HG03025 (cell line): Measurements from ENCODE around the gene ZCCHC9.
A peak's percentile ranks its signal among the peaks of the same experiment; 100 is the strongest.
"Not testable (repeated sequence)": the region's sequence is repeated elsewhere in the genome, so short reads cannot be mapped to it uniquely, and the experiment has no call there.

ENCODE experiments used
- ATAC-seq: cut with Tn5 transposase; IDR thresholded peaks from one replicate; pipeline ENCODE4 v1.9.1; 2021; ENCODE audit warnings: mild to moderate bottlenecking, moderate library complexity; ENCODE audit not compliant: unreplicated experiment, low FRiP score

Gene ZCCHC9, protein sequence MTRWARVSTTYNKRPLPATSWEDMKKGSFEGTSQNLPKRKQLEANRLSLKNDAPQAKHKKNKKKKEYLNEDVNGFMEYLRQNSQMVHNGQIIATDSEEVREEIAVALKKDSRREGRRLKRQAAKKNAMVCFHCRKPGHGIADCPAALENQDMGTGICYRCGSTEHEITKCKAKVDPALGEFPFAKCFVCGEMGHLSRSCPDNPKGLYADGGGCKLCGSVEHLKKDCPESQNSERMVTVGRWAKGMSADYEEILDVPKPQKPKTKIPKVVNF

DNA sequence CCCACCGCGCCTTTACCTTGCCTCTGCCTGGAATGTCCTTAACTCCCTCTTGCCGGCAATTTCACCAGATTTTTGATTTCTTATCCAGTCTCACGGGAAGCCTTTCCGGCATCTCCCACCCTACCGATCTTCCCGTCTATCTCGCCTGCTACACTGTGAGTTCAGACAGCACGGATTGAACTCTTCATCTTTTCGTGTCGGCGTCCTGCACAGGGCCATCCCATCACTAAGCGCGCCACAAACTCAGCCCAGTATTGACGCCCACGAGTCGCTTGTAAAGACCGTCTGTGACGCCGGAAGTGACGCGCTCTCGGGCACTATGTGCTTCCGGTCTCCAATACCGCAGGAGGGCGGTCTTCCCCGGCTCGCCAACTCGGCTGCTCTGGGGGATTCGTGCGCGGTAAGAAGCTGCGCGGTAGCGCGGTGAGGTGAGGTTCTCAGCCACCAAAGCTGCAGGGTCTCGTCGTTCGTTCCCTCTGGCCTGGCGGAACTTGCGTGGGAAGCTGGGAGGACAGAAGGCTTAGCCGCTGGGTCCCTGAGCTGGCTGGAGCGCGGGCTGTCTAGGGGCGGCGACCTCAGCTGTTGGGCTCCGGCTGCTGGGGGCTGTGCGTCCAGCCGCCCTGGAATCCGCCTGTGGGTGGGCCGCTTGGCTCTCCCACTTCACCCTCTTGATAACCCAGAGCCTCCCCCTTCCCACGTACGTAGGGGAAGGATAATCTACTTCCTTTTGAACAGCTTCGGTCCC is at the start of gene ZCCHC9:
Gene ZCCHC9 (plus strand): TSS at position 317 of the 745 bp plus-strand sequence. CDS start 3,171 bp downstream, outside the sequence.
- peak; percentile 96 for ATAC-seq

- ATAC-seq: no peak
These were observed 49.5 kb upstream of the ZCCHC9 start for GRCh38 chr5:81251922-81252321.

- no peak for ATAC-seq
These were observed 48.5 kb upstream of the ZCCHC9 start for GRCh38 chr5:81252904-81253303.

GRCh38 chr5:81253875-81254274 is 47.5 kb upstream of the ZCCHC9 start:
- ATAC-seq: no peak

DNA sequence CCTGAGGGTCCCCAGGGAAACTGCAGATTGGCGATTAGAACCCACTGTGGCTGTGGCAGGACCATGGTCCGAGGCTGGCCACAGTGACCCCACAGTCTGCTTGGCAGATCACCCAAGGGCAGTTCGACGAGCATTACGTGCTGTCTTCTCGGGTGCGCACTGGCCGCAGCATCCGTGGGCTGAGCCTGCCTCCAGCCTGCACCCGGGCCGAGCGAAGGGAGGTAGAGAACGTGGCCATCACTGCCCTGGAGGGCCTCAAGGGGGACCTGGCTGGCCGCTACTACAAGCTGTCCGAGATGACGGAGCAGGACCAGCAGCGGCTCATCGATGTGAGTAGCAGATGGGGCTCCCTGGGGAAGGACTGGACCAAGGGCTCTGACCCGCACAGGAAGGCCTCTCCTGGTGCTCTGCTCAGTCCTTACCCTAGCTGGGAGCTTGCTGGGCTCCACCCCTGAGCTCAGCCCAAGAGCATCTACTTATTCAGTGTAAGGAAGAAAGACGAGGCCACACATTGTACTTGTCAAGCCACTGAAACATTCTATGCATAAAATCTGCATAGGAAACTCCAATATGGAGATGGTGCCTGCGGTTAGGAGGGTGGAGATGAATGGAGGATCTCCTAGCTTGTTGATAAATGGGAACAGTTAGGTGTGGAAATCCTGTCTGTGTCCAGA is 46.4 kb upstream of the ZCCHC9 start:
- no peak for ATAC-seq

GRCh38 chr5:81256766-81257165 is 44.6 kb upstream of the ZCCHC9 start:
- ATAC-seq: no peak

- ATAC-seq: not testable (repeated sequence)
These were observed 38.6 kb upstream of the ZCCHC9 start for GRCh38 chr5:81262796-81263195.

DNA sequence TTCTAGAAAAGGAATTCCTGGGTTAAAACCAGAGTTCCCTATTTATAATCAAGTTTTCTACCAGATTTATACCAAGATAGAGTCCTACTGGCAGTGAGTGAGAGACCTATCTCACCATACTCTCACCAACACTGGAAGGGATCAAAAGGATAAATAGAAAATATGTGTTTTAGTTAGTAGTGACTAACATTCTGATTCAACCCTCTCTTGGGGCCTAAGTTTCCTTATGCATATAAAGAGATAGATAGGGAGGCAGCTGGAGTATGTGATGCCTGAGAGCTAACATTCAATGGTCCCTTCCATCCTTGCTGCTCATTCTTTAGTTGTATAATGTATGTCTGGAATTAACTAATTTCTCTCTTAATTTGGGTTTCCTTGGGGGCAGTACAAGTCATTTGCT is 36.3 kb upstream of the ZCCHC9 start:
- no peak for ATAC-seq

DNA sequence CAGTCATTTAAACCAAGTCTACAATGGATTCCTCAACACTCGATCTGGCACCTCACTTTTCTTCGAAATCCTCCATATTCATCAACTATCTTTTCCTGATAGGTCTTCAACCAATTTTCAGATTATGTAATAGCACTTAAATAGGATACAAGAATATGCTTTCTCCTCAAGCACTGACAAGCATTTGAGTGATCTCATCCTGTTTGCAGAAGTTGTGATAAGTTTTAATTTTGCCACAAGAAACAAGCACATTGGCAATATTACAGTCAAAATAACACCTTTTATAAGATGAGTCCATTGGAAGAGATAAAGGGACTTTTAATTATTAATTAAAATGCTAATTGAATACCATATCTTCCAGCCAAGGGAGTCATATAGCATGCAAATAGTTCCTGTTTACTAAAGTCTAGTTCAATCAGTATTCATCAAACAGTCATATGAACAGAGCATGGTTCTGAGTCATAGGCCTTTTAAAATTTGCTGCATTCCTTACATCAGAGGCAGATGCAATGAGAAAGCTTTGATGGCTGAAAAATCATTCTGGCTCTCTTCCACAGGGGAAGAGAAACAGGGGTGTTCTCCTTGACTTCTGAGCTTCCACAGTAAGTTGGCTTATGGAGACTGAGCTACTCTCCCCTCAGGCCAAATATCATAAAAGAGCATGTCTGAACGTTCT is 32.7 kb upstream of the ZCCHC9 start:
- no peak for ATAC-seq

GRCh38 chr5:81269751-81270393 is 31.5 kb upstream of the ZCCHC9 start:
- no peak for ATAC-seq

GRCh38 chr5:81270394-81271027 is 30.9 kb upstream of the ZCCHC9 start:
- not testable (repeated sequence) for ATAC-seq

GRCh38 chr5:81283976-81284375 is 17.4 kb upstream of the ZCCHC9 start:
- no peak for ATAC-seq

DNA sequence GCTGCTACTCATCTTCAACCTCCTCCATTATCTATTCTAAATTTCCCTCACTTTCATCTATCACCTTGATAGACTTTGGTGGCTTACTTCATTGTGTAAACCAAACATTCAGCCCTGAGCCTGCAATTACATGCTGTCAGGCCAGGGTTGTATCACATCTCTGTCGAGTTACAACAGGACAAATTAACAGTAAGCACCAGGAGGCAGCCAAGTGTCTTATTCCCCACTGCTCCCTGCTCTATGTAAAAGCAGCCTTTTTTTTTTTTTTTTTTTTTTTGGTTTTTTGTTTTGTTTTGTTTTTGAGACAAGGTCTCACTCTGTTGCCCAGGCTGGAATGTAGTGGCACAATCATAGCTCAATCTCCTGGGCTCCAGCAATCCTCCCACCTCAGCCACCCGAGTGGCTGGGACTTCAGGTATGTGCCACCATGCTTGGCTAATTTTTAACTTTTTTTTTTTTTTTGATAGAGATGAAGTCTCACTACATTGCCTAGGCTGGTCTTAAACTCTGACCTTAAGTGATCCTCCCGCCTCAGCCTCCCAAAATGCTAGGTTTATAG is 15.2 kb upstream of the ZCCHC9 start:
- ATAC-seq: no peak

- no peak for ATAC-seq
These were observed 13.4 kb upstream of the ZCCHC9 start for GRCh38 chr5:81288021-81288433.

DNA sequence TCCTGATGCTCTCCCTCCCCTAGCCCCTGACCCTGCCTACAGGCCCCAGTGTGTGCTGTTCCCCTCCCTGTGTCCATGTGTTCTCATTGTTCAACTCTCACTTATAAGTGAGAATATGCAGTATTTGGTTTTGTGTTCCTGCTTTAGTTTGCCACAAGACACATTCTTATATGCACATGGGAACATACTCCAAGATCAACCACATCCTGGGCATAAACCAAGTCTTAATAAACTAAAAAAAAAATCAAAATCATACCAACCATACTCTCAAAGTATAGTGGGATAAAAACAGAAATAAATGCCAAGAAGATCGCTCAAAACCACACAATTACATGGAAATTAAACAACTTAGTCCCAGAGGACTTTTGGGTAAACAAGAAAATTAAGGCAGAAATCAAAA is 11.2 kb upstream of the ZCCHC9 start:
- ATAC-seq: no peak

- no peak for ATAC-seq
These were observed 9.3 kb upstream of the ZCCHC9 start for GRCh38 chr5:81292130-81292529.

DNA sequence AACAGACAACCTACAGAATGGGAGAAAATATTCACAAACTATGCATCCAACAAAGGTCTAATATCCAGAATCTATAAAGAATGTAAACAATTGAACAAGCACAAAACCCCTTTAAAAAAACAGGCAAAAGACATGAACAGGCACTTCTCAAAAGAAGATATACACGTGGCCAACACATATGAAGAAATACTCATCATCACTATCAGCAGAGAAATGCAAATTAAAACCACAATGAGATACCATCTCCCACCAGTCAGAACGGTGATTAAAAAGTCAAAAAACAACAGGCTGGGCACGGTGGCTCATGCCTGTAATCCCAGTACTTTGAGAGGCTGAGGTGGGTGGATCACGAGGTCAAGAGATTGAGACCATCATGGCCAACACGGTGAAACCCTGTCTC is 7.4 kb upstream of the ZCCHC9 start:
- not testable (repeated sequence) for ATAC-seq

GRCh38 chr5:81297531-81297930 is 3.9 kb upstream of the ZCCHC9 start:
- ATAC-seq: no peak

- no peak for ATAC-seq
These were observed 491 bp upstream of the ZCCHC9 start for GRCh38 chr5:81300921-81301270.

- ATAC-seq: no peak
These were observed 1.2 kb downstream of the ZCCHC9 start for GRCh38 chr5:81302596-81302995.
